Endothelial cell of umbilical vein (primary cell): ENCODE results near the gene TMPRSS9. TPM values are rescaled to one million over a fixed set of nuclear protein-coding genes. Genes with fewer than 3 reads are reported as not detected.

Experiments used
- BruUV-seq: library from RNA; stranded (reverse); fragments of 400-500 nt; replicated peaks from 2 replicates; lab custom pipeline; 2021; lab: Mats Ljungman, UMichigan
- CTCF ChIA-PET: fragments of 300-600, 350-600 bp; sonication (Branson Sonifier 250); formaldehyde crosslinking; loops from one replicate; lab custom pipeline; 2021; ENCODE audit warnings: antibody characterized with exemption, inconsistent platforms; lab: Charles Lee
- POLR2A ChIA-PET: fragments of 300-600, 350-600 bp; sonication (Branson Sonifier 250); formaldehyde crosslinking; loops from one replicate; lab custom pipeline; 2021; ENCODE audit warnings: antibody characterized with exemption, inconsistent platforms; lab: Charles Lee
- DNase-seq: peaks from one replicate; pipeline ENCODE4 v3.0.0-alpha.2; 2011; ENCODE audit warnings: low read depth, low spot score
- FAIRE-seq: peaks from 2 replicates; lab custom pipeline; 2011; peaks lifted over from hg19 to GRCh38; lab: Jason Lieb, UNC
- H2AFZ ChIP-seq: 2 replicates; pipeline ENCODE4 v1.6.0; 2012; ENCODE audit warnings: low read depth, low read length, control low read depth, inconsistent platforms
- H3K27ac ChIP-seq: 2 replicates; pipeline ENCODE4 v1.5.1; 2011; ENCODE audit warnings: low read depth, mild to moderate bottlenecking, control low read depth, low read length, moderate library complexity; ENCODE audit not compliant: insufficient read depth
- H3K27me3 ChIP-seq, 2 experiments: 2 replicates each; pipeline versions ENCODE4 v1.6.0 to v1.6.1; 2011; ENCODE audit warnings: low read length in 2 of 2, mixed read lengths in 1 of 2; ENCODE audit not compliant: control insufficient read depth in 2 of 2, insufficient read depth in 2 of 2
- H3K36me3 ChIP-seq, 2 experiments: 2 replicates in 1 of 2; 3 replicates in 1 of 2; pipeline ENCODE4 v1.5.1; 2011; ENCODE audit warnings: low read length in 2 of 2, mild to moderate bottlenecking in 1 of 2, moderate library complexity in 1 of 2; ENCODE audit not compliant: control insufficient read depth in 2 of 2, insufficient read depth in 2 of 2; ENCODE audit errors: extremely low read depth in 1 of 2
- H3K4me1 ChIP-seq: 3 replicates; pipeline ENCODE4 v1.5.1; 2011; ENCODE audit warnings: mild to moderate bottlenecking, low read length; ENCODE audit not compliant: control insufficient read depth, insufficient read depth; ENCODE audit errors: extremely low read depth
- H3K4me2 ChIP-seq: 2 replicates; pipeline ENCODE4 v1.6.1; 2011; ENCODE audit warnings: low read length, control low read depth, mixed read lengths; ENCODE audit not compliant: insufficient read depth
- H3K4me3 ChIP-seq, 3 experiments: fragments of 200-600 bp in 1 of 3; sonication (generic), shearing (Covaris generic) in 1 of 3; replicated peaks in 1 of 3; 2 replicates each; pipeline ENCODE4 v1.5.1; 2011 to 2016; ENCODE audit warnings: control low read depth in 3 of 3, low read length in 3 of 3, mild to moderate bottlenecking in 2 of 3, inconsistent platforms in 1 of 3, low read depth in 1 of 3, moderate library complexity in 1 of 3; ENCODE audit not compliant: insufficient read depth in 1 of 3
- H3K79me2 ChIP-seq: 2 replicates; pipeline ENCODE4 v1.6.0; 2012; ENCODE audit warnings: low read length, inconsistent platforms; ENCODE audit not compliant: control insufficient read depth, insufficient read depth
- H3K9ac ChIP-seq: replicated peaks from 2 replicates; pipeline ENCODE3; 2011; ENCODE audit warnings: low read length, control low read depth; ENCODE audit not compliant: insufficient read depth; ENCODE audit errors: extremely low read depth
- H3K9me1 ChIP-seq: replicated peaks from 3 replicates; pipeline ENCODE4 v1.6.0; 2011; ENCODE audit warnings: mild to moderate bottlenecking, low read length; ENCODE audit not compliant: control insufficient read depth, insufficient read depth; ENCODE audit errors: extremely low read depth
- H3K9me3 ChIP-seq: replicated peaks from 2 replicates; pipeline ENCODE4 v1.5.1; 2012; ENCODE audit warnings: low read length, inconsistent platforms; ENCODE audit not compliant: control insufficient read depth, insufficient read depth
- H4K20me1 ChIP-seq: replicated peaks from 2 replicates; pipeline ENCODE3; 2011; ENCODE audit warnings: mild to moderate bottlenecking, low read length; ENCODE audit not compliant: control insufficient read depth, insufficient read depth; ENCODE audit errors: extremely low read depth
- EZH2 ChIP-seq: IDR thresholded peaks from 2 replicates; pipeline ENCODE4 v1.6.1; 2012; ENCODE audit warnings: borderline replicate concordance, low read depth, mild to moderate bottlenecking, moderate library complexity, low read length, inconsistent platforms; ENCODE audit not compliant: severe bottlenecking
- FOS ChIP-seq: IDR thresholded peaks from 2 replicates; pipeline ENCODE4 v1.6.1; 2011; ENCODE audit warnings: mild to moderate bottlenecking, low read length, moderate library complexity, borderline replicate concordance; ENCODE audit not compliant: insufficient read depth
- JUN ChIP-seq: IDR thresholded peaks from 2 replicates; pipeline ENCODE4 v1.6.1; 2011; ENCODE audit warnings: borderline replicate concordance, low read depth; ENCODE audit not compliant: insufficient read length, insufficient read depth
- MYC ChIP-seq: IDR thresholded peaks from one replicate; pipeline ENCODE4 v1.6.1; 2011; ENCODE audit warnings: mild to moderate bottlenecking, low read depth, low read length
- POLR2AphosphoS5 ChIP-seq: IDR thresholded peaks from 2 replicates; pipeline ENCODE4 v1.6.1; 2012; ENCODE audit warnings: low read depth, mild to moderate bottlenecking, control low read depth, low read length, moderate library complexity; ENCODE audit not compliant: insufficient read depth
- dilution Hi-C: fragments of 300-500 bp; cut with MboI; formaldehyde crosslinking; loops from one replicate; pipeline ENCODE4 v1.15.0; 2019; ENCODE audit warnings: low sequenced_read_pairs; ENCODE audit not compliant: extremely low pct_ligation_motif_present
- intact Hi-C: fragments of 100-400 bp; cut with micrococcal nuclease; formaldehyde crosslinking; loops from one replicate; pipeline ENCODE4 v1.10.0; 2022
- polyA plus RNA-seq, 4 experiments: library from polyadenylated mRNA; depleted of rRNA in 3 of 4; stranded (reverse) in 3 of 4; unstranded in 1 of 4; fragments of >200 nt; gene quantifications; 2 replicates each; pipeline versions ENCODE4 v1.2.1 to v1.2.3, GENCODE V29; 2011 to 2012; ENCODE audit warnings: missing spikeins in 1 of 4
- total RNA-seq: library from RNA; stranded (reverse); gene quantifications from 2 replicates; pipeline ENCODE4 v1.2.3, GENCODE V29; 2021
- TF ChIP-seq, protein P1 (sequence below): IDR thresholded peaks from 2 replicates; pipeline ENCODE4 v1.6.1; 2011; ENCODE audit not compliant: insufficient read depth, insufficient read length
- TF ChIP-seq, protein P2 (sequence below), 2 donors: IDR thresholded peaks; 1 replicate in 1 of 2; 2 replicates in 1 of 2; pipeline ENCODE4 v1.5.1; 2011; ENCODE audit warnings: low read length in 2 of 2, mild to moderate bottlenecking in 2 of 2, moderate library complexity in 2 of 2, control low read depth in 1 of 2, inconsistent platforms in 1 of 2, low read depth in 1 of 2; ENCODE audit not compliant: insufficient read depth in 1 of 2; ENCODE audit errors: extremely low read depth in 1 of 2

The TMPRSS9 gene
- total and polyA plus RNA-seq, 2 donors (not counting 3 experiments of a cell fraction or from before 2014, with no cell fraction given): not detected

DNA sequence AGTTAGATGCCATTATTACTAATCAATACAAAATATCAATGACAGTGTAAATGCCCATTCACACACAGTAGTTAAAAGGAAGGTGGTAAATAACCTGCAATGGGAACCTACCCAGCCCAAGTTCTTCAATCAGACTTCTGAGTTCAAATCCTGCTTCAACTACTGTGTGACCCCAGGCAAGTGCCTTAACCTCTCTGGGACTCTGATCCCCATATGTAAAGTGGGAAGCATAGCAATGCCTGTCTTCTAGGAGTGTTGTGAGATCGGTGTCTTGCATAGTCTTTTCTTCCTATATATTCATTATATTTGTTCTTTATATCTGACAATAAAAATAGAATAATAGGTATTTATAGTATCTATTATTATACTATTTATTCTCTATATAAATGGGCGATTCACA is 60.4 kb downstream of the TMPRSS9 start:
- POLR2A ChIA-PET: no interaction called here
- DNase-seq (no peak), FAIRE-seq (no peak)
- intact Hi-C loops (no loop called here), dilution Hi-C loops (no loop called here)
- Histone ChIP-seq H3K27me3 (no peaks in the 10 kb centered on the region), H3K79me2 (peaks cover 13% of the 10 kb centered on the region), H4K20me1 (no peaks in the 10 kb centered on the region), H3K4me1 (peaks cover 4% of the 10 kb centered on the region), H3K4me2 (no peak overlapping the region), H3K27ac (no peak overlapping the region), H3K9me3 (no peaks in the 10 kb centered on the region), H3K4me3 (no peak overlapping the region), H2AFZ (no peak overlapping the region), H3K36me3 (peaks cover 0 to 1% of the 10 kb centered on the region in 2 experiments), H3K9me1 (no peaks in the 10 kb centered on the region), H3K9ac (no peak overlapping the region)
- BruUV-seq: no TSS peak
- CTCF ChIA-PET: no interaction called here
- no peak for TF ChIP-seq JUN
- TF ChIP-seq MYC: no peak
- no peak for TF ChIP-seq FOS
- TF ChIP-seq EZH2: no peak
- TF ChIP-seq, protein P1, sequence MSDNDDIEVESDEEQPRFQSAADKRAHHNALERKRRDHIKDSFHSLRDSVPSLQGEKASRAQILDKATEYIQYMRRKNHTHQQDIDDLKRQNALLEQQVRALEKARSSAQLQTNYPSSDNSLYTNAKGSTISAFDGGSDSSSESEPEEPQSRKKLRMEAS: no peak
- TF ChIP-seq, protein P2, sequence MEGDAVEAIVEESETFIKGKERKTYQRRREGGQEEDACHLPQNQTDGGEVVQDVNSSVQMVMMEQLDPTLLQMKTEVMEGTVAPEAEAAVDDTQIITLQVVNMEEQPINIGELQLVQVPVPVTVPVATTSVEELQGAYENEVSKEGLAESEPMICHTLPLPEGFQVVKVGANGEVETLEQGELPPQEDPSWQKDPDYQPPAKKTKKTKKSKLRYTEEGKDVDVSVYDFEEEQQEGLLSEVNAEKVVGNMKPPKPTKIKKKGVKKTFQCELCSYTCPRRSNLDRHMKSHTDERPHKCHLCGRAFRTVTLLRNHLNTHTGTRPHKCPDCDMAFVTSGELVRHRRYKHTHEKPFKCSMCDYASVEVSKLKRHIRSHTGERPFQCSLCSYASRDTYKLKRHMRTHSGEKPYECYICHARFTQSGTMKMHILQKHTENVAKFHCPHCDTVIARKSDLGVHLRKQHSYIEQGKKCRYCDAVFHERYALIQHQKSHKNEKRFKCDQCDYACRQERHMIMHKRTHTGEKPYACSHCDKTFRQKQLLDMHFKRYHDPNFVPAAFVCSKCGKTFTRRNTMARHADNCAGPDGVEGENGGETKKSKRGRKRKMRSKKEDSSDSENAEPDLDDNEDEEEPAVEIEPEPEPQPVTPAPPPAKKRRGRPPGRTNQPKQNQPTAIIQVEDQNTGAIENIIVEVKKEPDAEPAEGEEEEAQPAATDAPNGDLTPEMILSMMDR (IDR thresholded peaks at IDR 0.05; ENCODE audit: extremely low read depth in 1 of 2, insufficient read depth in 1 of 2, low read depth in 1 of 2, low read length in 2 of 2): no peak
- no peak for TF ChIP-seq POLR2AphosphoS5
